Measurements from ENCODE around the gene HOXC12.

Gene HOXC12

DNA sequence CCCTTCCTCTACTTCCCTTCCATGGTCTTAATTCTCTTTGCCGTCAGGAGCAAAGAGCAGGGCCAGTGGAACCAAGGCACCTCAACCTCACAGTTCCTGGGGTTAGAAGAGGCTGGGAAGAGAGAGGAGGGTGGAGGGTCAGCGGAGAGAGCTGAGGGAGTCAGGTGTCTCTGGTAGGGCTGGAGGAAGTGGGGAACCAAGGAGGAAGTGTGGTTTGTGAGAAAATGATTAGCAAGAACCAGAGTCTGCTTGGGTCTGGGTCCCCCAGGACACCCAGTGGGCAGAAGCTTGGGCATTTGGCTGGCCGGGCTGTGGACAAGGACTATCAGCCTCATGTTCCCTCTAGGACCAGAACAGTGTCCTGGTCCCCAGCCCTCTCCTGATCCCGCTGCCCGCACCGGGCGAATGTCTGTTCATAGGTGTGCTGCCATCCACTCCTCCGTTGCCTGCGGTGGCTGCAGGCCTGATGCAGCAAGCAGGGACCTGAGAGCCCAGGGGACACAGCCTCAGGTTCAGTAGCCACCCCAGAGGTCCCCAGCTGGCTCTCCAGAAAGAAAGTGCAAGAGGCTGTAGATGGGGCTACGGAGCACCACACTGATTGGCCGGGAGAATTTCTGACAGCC, 2.3 kb downstream of the HOXC12 start:
- TF ChIP-seq, protein P1, sequence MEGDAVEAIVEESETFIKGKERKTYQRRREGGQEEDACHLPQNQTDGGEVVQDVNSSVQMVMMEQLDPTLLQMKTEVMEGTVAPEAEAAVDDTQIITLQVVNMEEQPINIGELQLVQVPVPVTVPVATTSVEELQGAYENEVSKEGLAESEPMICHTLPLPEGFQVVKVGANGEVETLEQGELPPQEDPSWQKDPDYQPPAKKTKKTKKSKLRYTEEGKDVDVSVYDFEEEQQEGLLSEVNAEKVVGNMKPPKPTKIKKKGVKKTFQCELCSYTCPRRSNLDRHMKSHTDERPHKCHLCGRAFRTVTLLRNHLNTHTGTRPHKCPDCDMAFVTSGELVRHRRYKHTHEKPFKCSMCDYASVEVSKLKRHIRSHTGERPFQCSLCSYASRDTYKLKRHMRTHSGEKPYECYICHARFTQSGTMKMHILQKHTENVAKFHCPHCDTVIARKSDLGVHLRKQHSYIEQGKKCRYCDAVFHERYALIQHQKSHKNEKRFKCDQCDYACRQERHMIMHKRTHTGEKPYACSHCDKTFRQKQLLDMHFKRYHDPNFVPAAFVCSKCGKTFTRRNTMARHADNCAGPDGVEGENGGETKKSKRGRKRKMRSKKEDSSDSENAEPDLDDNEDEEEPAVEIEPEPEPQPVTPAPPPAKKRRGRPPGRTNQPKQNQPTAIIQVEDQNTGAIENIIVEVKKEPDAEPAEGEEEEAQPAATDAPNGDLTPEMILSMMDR (IDR thresholded peaks at IDR 0.05; ENCODE audit: unreplicated experiment in 3 of 3), result no peak
- Mint-ChIP-seq H3K27ac (no peak overlapping the region), H3K4me1 (peaks cover 6% of the 10 kb centered on the region), H3K4me3 (no peak overlapping the region), H3K9me3 (no peaks in the 10 kb centered on the region), H3K36me3 (ENCODE audit: low read depth) (no peaks in the 10 kb centered on the region), H3K27me3 (ENCODE audit: low read depth) (peaks cover 100% of the 10 kb centered on the region)

- H3K27ac Mint-ChIP-seq, result no peak overlapping the region
- peaks cover 100% of the 10 kb centered on the region for H3K27me3 Mint-ChIP-seq (ENCODE audit: low read depth)
- TF ChIP-seq, protein P1 (IDR thresholded peaks at IDR 0.05; ENCODE audit: unreplicated experiment in 3 of 3), result no peak
- peaks cover 5% of the 10 kb centered on the region for H3K4me1 Mint-ChIP-seq
- H3K36me3 Mint-ChIP-seq (ENCODE audit: low read depth), result no peaks in the 10 kb centered on the region
- H3K9me3 Mint-ChIP-seq, result no peaks in the 10 kb centered on the region
- H3K4me3 Mint-ChIP-seq, result no peak overlapping the region
These were observed 3.4 kb downstream of the HOXC12 start for GRCh38 chr12:53958128-53958527.

DNA sequence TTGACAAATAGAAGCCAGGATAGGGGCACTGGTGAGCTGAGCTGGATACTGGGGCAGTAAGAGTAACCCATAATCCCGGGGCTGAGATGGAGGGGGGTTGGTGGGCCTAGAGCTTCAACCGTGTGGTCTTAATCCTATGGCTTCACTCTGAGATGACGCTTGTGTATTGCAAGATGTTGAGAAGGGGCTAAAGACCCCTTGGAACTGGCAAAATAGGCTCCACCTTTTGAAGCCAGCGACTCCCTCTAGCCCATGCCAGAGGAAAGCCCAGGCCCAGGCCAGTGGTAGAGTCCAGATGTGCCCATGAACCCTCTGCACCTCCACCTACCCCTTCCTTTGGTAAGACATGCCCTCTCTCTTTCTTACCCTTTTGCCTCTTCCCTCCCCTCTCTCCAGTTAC, 4.6 kb downstream of the HOXC12 start:
- TF ChIP-seq, protein P1 (IDR thresholded peaks at IDR 0.05; ENCODE audit: unreplicated experiment in 3 of 3), result no peak
- Mint-ChIP-seq H3K27ac (no peak overlapping the region), H3K36me3 (ENCODE audit: low read depth) (no peaks in the 10 kb centered on the region), H3K4me3 (no peak overlapping the region), H3K27me3 (ENCODE audit: low read depth) (peaks cover 100% of the 10 kb centered on the region), H3K9me3 (no peaks in the 10 kb centered on the region), H3K4me1 (peaks cover under 1% of the 10 kb centered on the region)

- Mint-ChIP-seq H3K27me3 (ENCODE audit: low read depth) (peaks cover 100% of the 10 kb centered on the region), H3K4me1 (peaks cover 4% of the 10 kb centered on the region), H3K36me3 (ENCODE audit: low read depth) (no peaks in the 10 kb centered on the region), H3K27ac (no peak overlapping the region), H3K4me3 (peak overlapping the region in 1 of 3 experiments; percentile 31), H3K9me3 (no peaks in the 10 kb centered on the region)
- TF ChIP-seq, protein P1 (IDR thresholded peaks at IDR 0.05; ENCODE audit: unreplicated experiment in 3 of 3), result no peak
These were observed 5.7 kb downstream of the HOXC12 start for GRCh38 chr12:53960187-53961024.

GRCh38 chr12:53961025-53961761, 6.5 kb downstream of the HOXC12 start:
- H3K27ac Mint-ChIP-seq, result no peak overlapping the region
- H3K4me1 Mint-ChIP-seq, result peaks cover 5% of the 10 kb centered on the region
- peak overlapping the region in 1 of 3 experiments; percentile 47 for H3K4me3 Mint-ChIP-seq
- H3K27me3 Mint-ChIP-seq (ENCODE audit: low read depth), result peaks cover 100% of the 10 kb centered on the region
- H3K36me3 Mint-ChIP-seq (ENCODE audit: low read depth), result no peaks in the 10 kb centered on the region
- H3K9me3 Mint-ChIP-seq, result no peaks in the 10 kb centered on the region
- TF ChIP-seq, protein P1 (IDR thresholded peaks at IDR 0.05; ENCODE audit: unreplicated experiment in 3 of 3), result no peak
